Activated naive CD8-positive, alpha-beta T cell treated with anti-CD3 and anti-CD28 coated beads for 36 hours (primary cell): ENCODE data around the gene NAA10. TPM values are rescaled to one million over a fixed set of nuclear protein-coding genes. Genes with fewer than 3 reads are reported as not detected.

ENCODE experiments used
- DNase-seq: peaks from one replicate; pipeline ENCODE4 v3.0.0; 2021
- H3K27ac Mint-ChIP-seq: one replicate; pipeline ENCODE4 v1.8.0; 2022; ENCODE audit warnings: mild to moderate bottlenecking, moderate library complexity, mixed read lengths
- H3K27me3 Mint-ChIP-seq: one replicate; pipeline ENCODE4 v1.8.0; 2022; ENCODE audit warnings: mild to moderate bottlenecking, mixed read lengths
- H3K36me3 Mint-ChIP-seq: one replicate; pipeline ENCODE4 v1.8.0; 2021; ENCODE audit warnings: mild to moderate bottlenecking, mixed read lengths
- H3K4me1 Mint-ChIP-seq: one replicate; pipeline ENCODE4 v1.8.0; 2021; ENCODE audit warnings: mixed read lengths
- H3K4me3 Mint-ChIP-seq: one replicate; pipeline ENCODE4 v1.8.0; 2022; ENCODE audit warnings: mild to moderate bottlenecking, moderate library complexity, mixed read lengths
- H3K9me3 Mint-ChIP-seq: one replicate; pipeline ENCODE4 v1.8.0; 2022; ENCODE audit warnings: mixed read lengths
- total RNA-seq, 2 experiments: library from RNA; stranded (reverse); gene quantifications; one replicate each; pipeline ENCODE4 v1.2.3, GENCODE V29; 2021

The NAA10 gene
- total RNA-seq, 2 experiments from 2014 or later: 150 to 153 TPM

- DNase-seq: no peak
- Mint-ChIP-seq H3K27ac (peak overlapping the region; percentile 62), H3K4me1 (peaks cover 16% of the 10 kb centered on the region), H3K36me3 (peaks cover 18% of the 10 kb centered on the region), H3K9me3 (no peaks in the 10 kb centered on the region), H3K4me3 (peak overlapping the region; percentile 32), H3K27me3 (no peaks in the 10 kb centered on the region)
These were observed 4.6 kb downstream of the NAA10 start for GRCh38 chrX:153930011-153930910.

- H3K27ac Mint-ChIP-seq: peak overlapping the region; percentile 29
- no peaks in the 10 kb centered on the region for H3K27me3 Mint-ChIP-seq
- H3K36me3 Mint-ChIP-seq: peaks cover 25% of the 10 kb centered on the region
- DNase-seq: no peak
- H3K4me1 Mint-ChIP-seq: peaks cover 16% of the 10 kb centered on the region
- no peaks in the 10 kb centered on the region for H3K9me3 Mint-ChIP-seq
- peak overlapping the region; percentile 74 for H3K4me3 Mint-ChIP-seq
These were observed 5.3 kb downstream of the NAA10 start for GRCh38 chrX:153929576-153929975.

- Mint-ChIP-seq H3K27me3 (no peaks in the 10 kb centered on the region), H3K9me3 (no peaks in the 10 kb centered on the region), H3K4me1 (peaks cover 16% of the 10 kb centered on the region), H3K4me3 (peak overlapping the region; percentile 74), H3K36me3 (peaks cover 27% of the 10 kb centered on the region), H3K27ac (peak overlapping the region; percentile 68)
- no peak for DNase-seq
These were observed 6.0 kb downstream of the NAA10 start for GRCh38 chrX:153928846-153929245.

- Mint-ChIP-seq H3K4me1 (peaks cover 20% of the 10 kb centered on the region), H3K27ac (peak overlapping the region; percentile 97), H3K36me3 (peaks cover 29% of the 10 kb centered on the region), H3K27me3 (no peaks in the 10 kb centered on the region), H3K9me3 (no peaks in the 10 kb centered on the region), H3K4me3 (peak overlapping the region; percentile 87)
- peak; percentile 95 for DNase-seq
These were observed 6.7 kb downstream of the NAA10 start for GRCh38 chrX:153927922-153928760.

- Mint-ChIP-seq H3K4me3 (peak overlapping the region; percentile 85), H3K27ac (peak overlapping the region; percentile 97), H3K9me3 (no peaks in the 10 kb centered on the region), H3K27me3 (no peaks in the 10 kb centered on the region), H3K4me1 (peaks cover 20% of the 10 kb centered on the region), H3K36me3 (peaks cover 30% of the 10 kb centered on the region)
- DNase-seq: no peak
These were observed 7.2 kb downstream of the NAA10 start for GRCh38 chrX:153927672-153927921.

GRCh38 chrX:153926858-153927671 is 7.8 kb downstream of the NAA10 start:
- peak; percentile 79 for DNase-seq
- H3K36me3 Mint-ChIP-seq: peaks cover 32% of the 10 kb centered on the region
- peaks cover 24% of the 10 kb centered on the region for H3K4me1 Mint-ChIP-seq
- no peaks in the 10 kb centered on the region for H3K9me3 Mint-ChIP-seq
- H3K27me3 Mint-ChIP-seq: no peaks in the 10 kb centered on the region
- peak overlapping the region; percentile 85 for H3K4me3 Mint-ChIP-seq
- H3K27ac Mint-ChIP-seq: peak overlapping the region; percentile 97

- Mint-ChIP-seq H3K9me3 (no peaks in the 10 kb centered on the region), H3K4me1 (peaks cover 24% of the 10 kb centered on the region), H3K4me3 (peak overlapping the region; percentile 85), H3K27ac (peak overlapping the region; percentile 97), H3K36me3 (peaks cover 29% of the 10 kb centered on the region), H3K27me3 (no peaks in the 10 kb centered on the region)
- DNase-seq: no peak
These were observed 8.3 kb downstream of the NAA10 start for GRCh38 chrX:153926552-153926857.

GRCh38 chrX:153925739-153926551 is 8.9 kb downstream of the NAA10 start, which contains the start of gene ARHGAP4:
Gene ARHGAP4, minus strand, starts transcription at chrX:153926264. Its CDS starts 62 bp downstream, at chrX:153926202.
- no peaks in the 10 kb centered on the region for H3K9me3 Mint-ChIP-seq
- peaks cover 23% of the 10 kb centered on the region for H3K4me1 Mint-ChIP-seq
- H3K36me3 Mint-ChIP-seq: peaks cover 29% of the 10 kb centered on the region
- H3K27ac Mint-ChIP-seq: peak within 1 kb of the TSS; percentile 97
- peak within 1 kb of the TSS; percentile 94 for H3K4me3 Mint-ChIP-seq
- peak; percentile 74 for DNase-seq
- no peaks in the 10 kb centered on the region for H3K27me3 Mint-ChIP-seq

- Mint-ChIP-seq H3K9me3 (no peaks in the 10 kb centered on the region), H3K27me3 (no peaks in the 10 kb centered on the region), H3K27ac (peak overlapping the region; percentile 97), H3K4me1 (peaks cover 21% of the 10 kb centered on the region), H3K36me3 (peaks cover 29% of the 10 kb centered on the region), H3K4me3 (peak overlapping the region; percentile 94)
- no peak for DNase-seq
These were observed 9.5 kb downstream of the NAA10 start for GRCh38 chrX:153925387-153925738.

- peak overlapping the region; percentile 94 for H3K4me3 Mint-ChIP-seq
- H3K27me3 Mint-ChIP-seq: no peaks in the 10 kb centered on the region
- peaks cover 18% of the 10 kb centered on the region for H3K4me1 Mint-ChIP-seq
- H3K9me3 Mint-ChIP-seq: no peaks in the 10 kb centered on the region
- H3K27ac Mint-ChIP-seq: peak overlapping the region; percentile 97
- peaks cover 35% of the 10 kb centered on the region for H3K36me3 Mint-ChIP-seq
- peak; percentile 37 for DNase-seq
These were observed 10.5 kb downstream of the NAA10 start for GRCh38 chrX:153924149-153924861.

- H3K4me3 Mint-ChIP-seq: peak overlapping the region; percentile 94
- H3K27ac Mint-ChIP-seq: peak overlapping the region; percentile 97
- DNase-seq: no peak
- H3K4me1 Mint-ChIP-seq: peaks cover 12% of the 10 kb centered on the region
- peaks cover 30% of the 10 kb centered on the region for H3K36me3 Mint-ChIP-seq
- no peaks in the 10 kb centered on the region for H3K9me3 Mint-ChIP-seq
- H3K27me3 Mint-ChIP-seq: no peaks in the 10 kb centered on the region
These were observed 11.6 kb downstream of the NAA10 start for GRCh38 chrX:153922932-153923857.

- peak overlapping the region; percentile 97 for H3K27ac Mint-ChIP-seq
- DNase-seq: no peak
These were observed 13.1 kb downstream of the NAA10 start for GRCh38 chrX:153921511-153922446.

More at GRCh38 chrX:153921511-153922446, 13.1 kb downstream of the NAA10 start:
- Mint-ChIP-seq H3K4me1 (peaks cover 12% of the 10 kb centered on the region), H3K4me3 (peak overlapping the region; percentile 94), H3K9me3 (no peaks in the 10 kb centered on the region), H3K27me3 (no peaks in the 10 kb centered on the region), H3K36me3 (peaks cover 30% of the 10 kb centered on the region)
